GM18505 (cell line): ENCODE results near the gene EXOC6.

Experiments
- ATAC-seq: cut with Tn5 transposase; IDR thresholded peaks from one replicate; pipeline ENCODE4 v1.9.1; 2021; ENCODE audit not compliant: unreplicated experiment
- POLR2A ChIP-seq: IDR thresholded peaks from 4 replicates; pipeline ENCODE4 v1.6.1; 2011; ENCODE audit warnings: borderline replicate concordance; ENCODE audit not compliant: insufficient read depth, insufficient read length; ENCODE audit errors: extremely low read depth

Gene EXOC6

GRCh38 chr10:93065675-93066543, 217.6 kb downstream of the EXOC6 start:
- no peak for TF ChIP-seq POLR2A
- ATAC-seq, result no peak

GRCh38 chr10:93066544-93066913, 218.2 kb downstream of the EXOC6 start:
- no peak for TF ChIP-seq POLR2A
- no peak for ATAC-seq

- no peak for ATAC-seq
- TF ChIP-seq POLR2A, result no peak
Observed at GRCh38 chr10:93067443-93068365, 219.4 kb downstream of the EXOC6 start.

GRCh38 chr10:93068411-93069244, 220.3 kb downstream of the EXOC6 start:
- TF ChIP-seq POLR2A, result no peak
- no peak for ATAC-seq

GRCh38 chr10:93069245-93069561, 220.9 kb downstream of the EXOC6 start:
- TF ChIP-seq POLR2A, result no peak
- no peak for ATAC-seq

- no peak for TF ChIP-seq POLR2A
- ATAC-seq, result no peak
Observed at GRCh38 chr10:93070378-93071176, 222.3 kb downstream of the EXOC6 start.

GRCh38 chr10:93071177-93071472, 222.8 kb downstream of the EXOC6 start:
- no peak for TF ChIP-seq POLR2A
- no peak for ATAC-seq

GRCh38 chr10:93071674-93072224, 223.4 kb downstream of the EXOC6 start:
- no peak for TF ChIP-seq POLR2A
- ATAC-seq, result no peak

GRCh38 chr10:93072225-93072712, 223.9 kb downstream of the EXOC6 start:
- TF ChIP-seq POLR2A, result no peak
- no peak for ATAC-seq

- ATAC-seq, result no peak
Observed at GRCh38 chr10:93072713-93073538, 224.6 kb downstream of the EXOC6 start.

GRCh38 chr10:93073539-93074146, 225.3 kb downstream of the EXOC6 start, which contains the start of gene CYP26A1:
Gene CYP26A1, plus strand, starts transcription at chr10:93073893. Its CDS starts 42 bp downstream, at chr10:93073935.
- no peak for ATAC-seq
- TF ChIP-seq POLR2A, result no peak

More at GRCh38 chr10:93072713-93073538, 224.6 kb downstream of the EXOC6 start:
- no peak for TF ChIP-seq POLR2A
